Neuron (in vitro differentiated cells): Measurements from ENCODE around the gene FAM170B.
A peak's percentile ranks its signal among the peaks of the same experiment; 100 is the strongest.

Experiments
- H2AFZ ChIP-seq: one replicate; pipeline ENCODE4 v1.6.1; 2013; ENCODE audit warnings: low read depth, mild to moderate bottlenecking, inconsistent platforms, low read length, moderate library complexity
- H3K27me3 ChIP-seq: one replicate; pipeline ENCODE4 v1.6.1; 2013; ENCODE audit warnings: low read length; ENCODE audit not compliant: insufficient read depth
- H3K36me3 ChIP-seq: one replicate; pipeline ENCODE4 v1.6.1; 2013; ENCODE audit warnings: low read length; ENCODE audit not compliant: insufficient read depth
- H3K4me1 ChIP-seq: one replicate; pipeline ENCODE4 v1.6.1; 2013; ENCODE audit warnings: low read length; ENCODE audit not compliant: insufficient read depth
- H3K4me3 ChIP-seq: 2 replicates; pipeline ENCODE4 v1.5.1; 2013; ENCODE audit warnings: mild to moderate bottlenecking, low read length, moderate library complexity
- H3K9me3 ChIP-seq: one replicate; pipeline ENCODE4 v1.6.1; 2013; ENCODE audit warnings: low read length

Gene FAM170B

GRCh38 chr10:49133706-49134248 lies at the start of gene FAM170B:
Gene FAM170B (minus strand): TSS chr10:49134021. CDS start chr10:49133918, 103 bp downstream.
- no peaks in the 10 kb centered on the region for H3K4me1 ChIP-seq
- no peaks in the 10 kb centered on the region for H3K36me3 ChIP-seq
- no peak within 1 kb of the TSS for H2AFZ ChIP-seq
- no peaks in the 10 kb centered on the region for H3K9me3 ChIP-seq
- no peaks in the 10 kb centered on the region for H3K27me3 ChIP-seq
- H3K4me3 ChIP-seq: no peak within 1 kb of the TSS

- no peaks in the 10 kb centered on the region for H3K4me1 ChIP-seq
- no peaks in the 10 kb centered on the region for H3K36me3 ChIP-seq
- peaks cover 6% of the 10 kb centered on the region for H3K27me3 ChIP-seq
- H3K4me3 ChIP-seq: no peak overlapping the region
- H3K9me3 ChIP-seq: no peaks in the 10 kb centered on the region
- no peak overlapping the region for H2AFZ ChIP-seq
Measured at GRCh38 chr10:49182776-49183175, 49.0 kb upstream of the FAM170B start.

- Histone ChIP-seq H3K4me1 (peaks cover 10% of the 10 kb centered on the region), H2AFZ (no peak overlapping the region), H3K9me3 (no peaks in the 10 kb centered on the region), H3K36me3 (no peaks in the 10 kb centered on the region), H3K27me3 (peaks cover 4% of the 10 kb centered on the region), H3K4me3 (no peak overlapping the region)
Measured at GRCh38 chr10:49180444-49180860, 46.6 kb upstream of the FAM170B start.

- peaks cover 4% of the 10 kb centered on the region for H3K27me3 ChIP-seq
- H3K4me1 ChIP-seq: peaks cover 10% of the 10 kb centered on the region
- H3K9me3 ChIP-seq: no peaks in the 10 kb centered on the region
- no peaks in the 10 kb centered on the region for H3K36me3 ChIP-seq
- no peak overlapping the region for H2AFZ ChIP-seq
- H3K4me3 ChIP-seq: no peak overlapping the region
Measured at GRCh38 chr10:49179699-49180443, 46.0 kb upstream of the FAM170B start.

- Histone ChIP-seq H3K36me3 (no peaks in the 10 kb centered on the region), H3K4me1 (peaks cover 10% of the 10 kb centered on the region), H3K4me3 (no peak overlapping the region), H3K27me3 (no peaks in the 10 kb centered on the region), H2AFZ (no peak overlapping the region), H3K9me3 (no peaks in the 10 kb centered on the region)
Measured at GRCh38 chr10:49178489-49179471, 45.0 kb upstream of the FAM170B start.

- Histone ChIP-seq H3K4me1 (peaks cover 10% of the 10 kb centered on the region), H3K36me3 (no peaks in the 10 kb centered on the region), H3K27me3 (no peaks in the 10 kb centered on the region), H3K4me3 (no peak overlapping the region), H2AFZ (peak overlapping the region; percentile 64), H3K9me3 (no peaks in the 10 kb centered on the region)
Measured at GRCh38 chr10:49177391-49178355, 43.9 kb upstream of the FAM170B start.

GRCh38 chr10:49176310-49177268 lies 42.8 kb upstream of the FAM170B start:
- Histone ChIP-seq H3K4me3 (no peak overlapping the region), H2AFZ (no peak overlapping the region), H3K27me3 (no peaks in the 10 kb centered on the region), H3K9me3 (no peaks in the 10 kb centered on the region), H3K36me3 (no peaks in the 10 kb centered on the region), H3K4me1 (peaks cover 10% of the 10 kb centered on the region)

- H3K4me1 ChIP-seq: peaks cover 10% of the 10 kb centered on the region
- no peaks in the 10 kb centered on the region for H3K27me3 ChIP-seq
- H3K36me3 ChIP-seq: no peaks in the 10 kb centered on the region
- no peak overlapping the region for H3K4me3 ChIP-seq
- H2AFZ ChIP-seq: no peak overlapping the region
- no peaks in the 10 kb centered on the region for H3K9me3 ChIP-seq
Measured at GRCh38 chr10:49175587-49176309, 41.9 kb upstream of the FAM170B start.

GRCh38 chr10:49174926-49175500 lies 41.2 kb upstream of the FAM170B start:
- no peak overlapping the region for H3K4me3 ChIP-seq

GRCh38 chr10:49174261-49174925 lies 40.6 kb upstream of the FAM170B start:
- Histone ChIP-seq H2AFZ (no peak overlapping the region), H3K9me3 (no peaks in the 10 kb centered on the region), H3K4me3 (no peak overlapping the region), H3K27me3 (no peaks in the 10 kb centered on the region), H3K4me1 (peaks cover 10% of the 10 kb centered on the region), H3K36me3 (no peaks in the 10 kb centered on the region)

More at GRCh38 chr10:49174926-49175500, 41.2 kb upstream of the FAM170B start:
- Histone ChIP-seq H2AFZ (no peak overlapping the region), H3K9me3 (no peaks in the 10 kb centered on the region), H3K4me1 (peaks cover 10% of the 10 kb centered on the region), H3K36me3 (no peaks in the 10 kb centered on the region), H3K27me3 (no peaks in the 10 kb centered on the region)
